Activated CD4-positive, alpha-beta T cell treated with anti-CD3 and anti-CD28 coated beads for 24 hours (primary cell): ENCODE measurements around the gene EEFSEC.

Experiments
- DNase-seq, 2 donors: peaks; one replicate each; pipeline ENCODE4 v3.0.0-alpha.2; 2020; ENCODE audit warnings: low read depth in 2 of 2

EEFSEC gene

GRCh38 chr3:128392818-128393544, 239.7 kb downstream of the EEFSEC start:
- DNase-seq, result no peak

DNA sequence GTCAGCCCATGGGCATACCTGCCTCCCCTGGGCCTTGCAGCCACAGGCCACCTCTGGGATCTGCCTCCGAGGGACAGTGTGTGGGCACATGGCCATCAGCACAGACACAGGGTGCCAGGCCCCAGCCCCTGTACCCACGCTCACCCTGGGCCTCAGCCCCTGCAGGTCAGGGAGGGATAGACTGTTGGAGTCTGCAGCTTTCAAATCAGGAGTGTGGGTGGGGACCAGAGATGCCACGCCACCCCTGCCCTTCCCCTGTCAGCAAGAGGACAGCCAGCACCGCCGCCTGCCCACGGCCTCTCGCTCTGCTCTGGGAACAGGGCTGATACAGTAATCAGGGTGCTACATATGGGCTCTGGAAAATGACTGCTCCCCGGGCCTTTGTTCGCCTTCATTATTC, 240.8 kb downstream of the EEFSEC start:
- no peak for DNase-seq

- DNase-seq, result no peak
Observed at GRCh38 chr3:128395046-128395445, 241.8 kb downstream of the EEFSEC start.

DNA sequence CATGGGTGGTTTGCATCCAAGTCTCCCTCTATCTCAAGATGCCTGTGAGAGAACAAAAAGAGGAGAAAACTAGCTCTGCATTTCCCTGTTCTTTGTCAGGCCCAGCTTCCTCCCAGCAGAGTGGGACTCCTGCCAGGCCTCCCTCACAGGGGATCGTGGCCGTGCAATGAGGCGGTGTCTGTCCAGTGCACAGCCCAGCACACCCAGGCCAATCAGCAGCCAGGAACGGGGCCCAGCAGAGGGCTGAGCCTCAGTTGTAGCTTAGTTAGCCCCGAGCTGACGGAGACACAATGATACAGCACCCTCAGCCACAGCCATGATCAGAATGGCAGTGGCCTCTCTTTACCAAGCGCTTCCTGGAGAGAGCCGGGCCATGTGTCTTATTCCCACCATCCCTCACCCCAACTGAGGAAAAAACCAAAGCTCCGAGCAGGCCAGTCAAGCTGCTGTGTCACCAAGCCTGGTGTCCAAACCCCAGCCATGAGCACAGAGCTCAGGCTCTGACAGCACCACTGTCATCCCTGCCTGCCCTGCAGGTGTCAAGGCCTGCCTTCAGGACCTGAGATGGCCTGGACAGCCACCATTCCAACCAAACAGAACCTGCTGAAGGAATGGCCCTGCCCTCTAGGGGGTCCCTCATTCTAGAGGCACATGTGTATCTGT, 242.3 kb downstream of the EEFSEC start:
- DNase-seq, result no peak

DNA sequence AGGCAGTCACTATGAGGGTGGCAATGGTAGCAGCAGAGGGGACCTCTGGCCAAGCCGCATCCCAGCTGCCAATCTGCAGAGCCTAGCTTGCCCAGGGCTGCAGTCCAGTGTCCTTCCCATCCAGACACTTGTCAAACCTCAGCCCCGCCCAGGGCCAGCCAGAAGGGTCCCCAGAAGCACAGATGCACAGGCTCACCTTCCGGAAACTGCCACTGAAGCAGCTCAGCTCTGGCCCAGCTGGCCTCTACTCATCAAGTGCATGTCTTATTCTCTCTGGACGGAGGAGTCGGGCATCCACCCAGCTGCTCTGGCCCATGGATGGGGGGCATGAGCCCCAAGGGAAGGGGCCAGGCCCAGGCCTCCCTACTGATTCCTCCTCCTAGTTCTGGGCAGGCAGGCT, 244.2 kb downstream of the EEFSEC start:
- no peak for DNase-seq

DNA sequence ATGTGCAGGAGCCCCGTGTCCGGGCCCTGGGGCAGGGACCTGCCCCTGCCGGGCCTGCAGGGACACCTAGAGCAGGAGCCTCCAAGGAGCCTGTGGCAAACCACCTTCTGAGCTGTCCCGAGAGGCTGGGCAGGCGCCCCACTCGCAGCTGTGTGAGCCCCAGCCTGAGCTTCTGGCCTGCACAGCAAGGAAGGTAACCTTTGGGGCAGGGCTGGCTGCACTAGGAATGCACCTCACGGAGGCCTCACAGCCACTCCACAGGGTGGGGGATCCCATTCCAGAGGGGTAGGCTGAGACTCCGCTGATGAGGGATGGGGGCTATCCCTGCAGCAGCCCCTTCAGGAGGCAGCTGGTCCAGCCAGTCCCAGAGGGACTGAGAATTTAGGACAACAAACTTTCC, 245.3 kb downstream of the EEFSEC start:
- no peak for DNase-seq

GRCh38 chr3:128399221-128399915, 246.1 kb downstream of the EEFSEC start:
- no peak for DNase-seq

GRCh38 chr3:128400671-128401070, 247.4 kb downstream of the EEFSEC start:
- DNase-seq, result no peak

- DNase-seq, result no peak
Observed at GRCh38 chr3:128402319-128402718, 249.0 kb downstream of the EEFSEC start.

- no peak for DNase-seq
Observed at GRCh38 chr3:128402998-128403397, 249.7 kb downstream of the EEFSEC start.

- DNase-seq, result no peak
Observed at GRCh38 chr3:128404276-128405068, 251.2 kb downstream of the EEFSEC start.

GRCh38 chr3:128405554-128406277, 252.4 kb downstream of the EEFSEC start:
- DNase-seq, result no peak

DNA sequence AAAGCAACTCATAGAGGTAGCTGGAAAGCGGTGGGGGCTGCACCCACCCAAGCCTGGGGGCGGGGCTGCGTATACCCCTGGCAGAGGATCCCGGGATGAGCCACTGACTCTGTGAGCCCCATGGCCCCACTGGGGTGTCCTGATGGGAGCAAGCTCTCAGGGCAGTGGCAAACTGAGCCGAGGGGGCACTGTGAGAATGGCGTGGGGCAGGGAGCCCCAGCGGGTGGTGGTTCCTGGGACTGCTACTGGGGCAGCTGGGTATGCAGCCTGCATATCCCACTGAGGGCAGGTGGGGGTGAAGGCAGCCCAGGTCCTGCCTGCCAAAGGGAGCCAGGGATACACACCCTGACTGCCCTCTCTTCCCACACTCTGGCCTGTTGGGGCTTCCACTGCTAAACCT, 254.0 kb downstream of the EEFSEC start:
- DNase-seq, result no peak

DNA sequence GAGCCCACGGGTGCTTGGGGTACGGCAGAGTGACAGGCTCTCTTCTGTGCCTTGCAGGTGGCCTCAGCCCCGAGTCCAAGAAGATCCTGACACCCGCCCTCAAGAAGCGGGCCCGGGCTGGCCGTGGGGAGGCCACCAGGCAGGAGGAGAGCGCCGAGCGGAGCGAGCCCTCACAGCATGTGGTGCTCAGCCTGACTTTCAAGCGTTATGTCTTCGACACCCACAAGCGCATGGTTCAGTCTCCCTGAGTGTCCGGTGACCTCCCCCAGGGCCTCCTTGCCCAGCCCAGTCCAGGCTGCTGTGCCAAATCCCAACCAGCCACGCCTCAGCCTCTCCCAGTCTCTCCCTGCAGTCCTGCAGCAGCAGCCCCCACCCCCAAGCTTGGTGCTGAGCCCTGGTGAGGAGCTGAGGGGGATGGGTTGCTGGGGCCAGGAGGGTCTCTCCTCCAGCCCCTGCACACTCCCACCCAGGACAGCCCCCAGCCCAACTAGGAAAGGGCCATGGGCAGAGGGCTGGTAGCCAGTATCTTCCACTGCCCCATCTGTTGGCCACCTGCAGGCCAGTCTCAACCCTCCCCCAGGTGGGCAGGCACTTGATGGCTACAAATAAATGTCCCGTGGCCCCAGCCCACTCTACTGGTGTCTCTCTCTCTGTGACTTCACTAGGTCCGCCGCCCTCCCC, 254.9 kb downstream of the EEFSEC start:
- DNase-seq, result no peak

DNA sequence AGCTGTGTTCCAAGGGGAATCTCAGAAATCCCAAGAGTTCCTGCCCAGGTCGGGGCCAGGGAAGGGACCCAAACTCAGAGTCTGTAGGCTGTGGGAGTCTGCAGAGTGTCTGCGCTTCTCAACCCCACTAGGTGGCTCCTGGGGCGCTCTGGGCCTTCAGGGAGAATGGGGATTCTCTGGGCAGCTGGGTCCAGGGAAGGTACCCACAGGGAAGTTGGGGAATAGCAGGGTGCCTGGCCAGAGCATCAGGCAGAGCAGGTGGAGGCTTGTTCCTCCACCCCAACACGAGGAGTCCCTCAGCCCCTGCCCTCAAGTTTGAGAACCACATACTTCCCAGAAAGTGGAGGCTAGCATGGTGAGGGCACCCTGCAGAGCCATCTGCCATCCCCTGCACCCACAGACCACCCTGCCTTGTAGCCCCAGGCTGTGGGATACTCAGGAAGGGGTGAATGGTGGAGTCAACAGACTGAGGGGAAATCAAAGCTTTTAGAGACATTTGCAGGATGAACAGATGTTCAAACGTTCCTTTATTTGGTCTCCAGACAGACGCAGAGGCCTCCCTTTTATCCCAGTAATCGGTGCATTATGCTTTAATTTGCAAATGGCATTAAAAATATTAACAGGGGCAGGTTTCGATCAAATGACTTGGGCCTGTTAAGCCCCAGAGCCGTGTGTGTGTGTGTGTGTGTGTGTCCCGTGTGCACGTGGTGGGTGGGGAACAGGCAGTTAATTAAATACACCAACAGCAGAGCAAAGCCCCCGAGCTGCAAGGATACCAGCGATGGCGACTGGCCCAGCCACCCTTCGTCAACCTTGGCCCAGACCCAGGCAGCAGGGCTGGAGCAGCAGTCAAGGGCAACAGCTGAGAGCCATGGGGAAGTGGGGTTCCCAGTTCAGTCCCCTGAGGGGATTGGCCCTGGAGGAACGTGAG, 255.7 kb downstream of the EEFSEC start:
- no peak for DNase-seq

DNA sequence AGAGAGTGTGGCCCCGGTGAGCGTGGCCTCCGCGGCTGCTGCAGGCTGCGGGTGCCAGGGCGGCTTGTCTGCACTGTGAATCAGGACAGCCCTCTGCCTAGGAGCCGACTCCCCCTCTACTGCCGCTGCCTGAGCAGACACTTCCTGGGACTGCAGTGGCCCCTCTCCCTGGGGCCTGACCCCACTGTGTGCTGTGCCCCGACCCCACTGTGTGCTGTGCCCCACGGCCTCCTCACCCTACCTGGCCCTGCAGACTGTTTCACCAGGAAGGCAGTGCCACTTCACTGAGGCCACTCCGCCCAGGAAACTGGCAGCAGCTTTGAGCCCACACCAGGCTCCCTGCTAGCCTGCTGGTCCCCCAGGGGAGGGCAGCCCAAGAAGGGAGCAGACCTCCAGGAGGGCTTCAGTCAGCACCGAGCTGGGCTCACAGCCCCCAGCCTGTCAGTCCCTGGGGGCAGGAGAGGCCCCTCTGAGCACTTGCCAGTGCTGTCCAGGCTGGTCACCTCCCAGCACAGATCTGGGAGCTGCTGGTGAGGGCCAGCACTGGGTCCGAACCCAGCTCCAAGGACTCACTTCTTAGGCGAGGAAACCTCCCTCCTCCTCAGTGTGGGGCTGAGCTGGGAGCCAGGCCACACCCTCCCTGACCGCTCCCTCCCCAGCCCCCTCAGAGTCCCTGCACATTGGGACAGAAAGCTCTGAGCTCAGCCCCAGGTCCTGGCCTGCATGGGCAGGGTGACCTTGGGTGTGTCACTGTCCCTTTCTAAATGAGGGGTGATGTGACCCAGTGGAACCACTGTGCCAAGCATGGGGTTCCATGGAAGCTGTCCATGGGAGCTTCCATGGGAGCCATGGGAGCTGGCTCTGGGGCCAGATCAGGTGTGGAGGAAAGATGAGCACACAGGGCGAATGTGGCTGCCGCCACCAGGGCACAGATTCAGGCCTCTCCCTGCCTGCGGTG, 256.6 kb downstream of the EEFSEC start:
- no peak for DNase-seq

GRCh38 chr3:128410669-128411573, 257.6 kb downstream of the EEFSEC start:
- no peak for DNase-seq
